ENCODE data around the gene SH3RF1.

Gene SH3RF1

GRCh38 chr4:169158046-169158445, 112.7 kb downstream of the SH3RF1 start:
- no peak for DNase-seq

GRCh38 chr4:169156392-169156791, 114.4 kb downstream of the SH3RF1 start:
- no peak for DNase-seq

GRCh38 chr4:169154121-169154520, 116.6 kb downstream of the SH3RF1 start:
- DNase-seq, result no peak

- no peak for DNase-seq
These were observed 117.2 kb downstream of the SH3RF1 start for GRCh38 chr4:169153481-169154087.

- DNase-seq, result no peak
These were observed 117.9 kb downstream of the SH3RF1 start for GRCh38 chr4:169152899-169153298.

- DNase-seq, result no peak
These were observed 118.7 kb downstream of the SH3RF1 start for GRCh38 chr4:169152098-169152497.

GRCh38 chr4:169151671-169152070, 119.1 kb downstream of the SH3RF1 start:
- DNase-seq, result no peak

GRCh38 chr4:169150806-169151205, 120.0 kb downstream of the SH3RF1 start:
- no peak for DNase-seq

- no peak for DNase-seq
These were observed 121.9 kb downstream of the SH3RF1 start for GRCh38 chr4:169148885-169149284.

GRCh38 chr4:169147191-169147590, 123.6 kb downstream of the SH3RF1 start:
- DNase-seq, result no peak

GRCh38 chr4:169144061-169144600, 126.6 kb downstream of the SH3RF1 start:
- DNase-seq, result no peak

- no peak for DNase-seq
These were observed 127.4 kb downstream of the SH3RF1 start for GRCh38 chr4:169143335-169143734.

- no peak for DNase-seq
These were observed 127.8 kb downstream of the SH3RF1 start for GRCh38 chr4:169142906-169143305.

GRCh38 chr4:169142391-169142790, 128.4 kb downstream of the SH3RF1 start:
- no peak for DNase-seq

- no peak for DNase-seq
These were observed 131.7 kb downstream of the SH3RF1 start for GRCh38 chr4:169139021-169139420.

GRCh38 chr4:169137558-169137920, 133.2 kb downstream of the SH3RF1 start:
- no peak for DNase-seq

GRCh38 chr4:169136796-169137557, 133.8 kb downstream of the SH3RF1 start:
- no peak for DNase-seq

- no peak for DNase-seq
These were observed 134.4 kb downstream of the SH3RF1 start for GRCh38 chr4:169136330-169136729.

- DNase-seq, result no peak
These were observed 135.0 kb downstream of the SH3RF1 start for GRCh38 chr4:169135776-169136175.

- DNase-seq, result no peak
These were observed 136.8 kb downstream of the SH3RF1 start for GRCh38 chr4:169133932-169134331.

- no peak for DNase-seq
These were observed 138.0 kb downstream of the SH3RF1 start for GRCh38 chr4:169132561-169133305.

GRCh38 chr4:169131556-169132208, 139.1 kb downstream of the SH3RF1 start:
- no peak for DNase-seq

- DNase-seq, result no peak
These were observed 141.9 kb downstream of the SH3RF1 start for GRCh38 chr4:169128902-169129301.

All from inflammatory macrophage treated with lipopolysaccharide for 4 hours (primary cell).